Measurements from ENCODE around the gene ATP5PO. TPM values are rescaled to one million over a fixed set of nuclear protein-coding genes. Genes with fewer than 3 reads are reported as not detected.

The ATP5PO gene
- total RNA-seq, 1 experiment from 2014 or later = 264 TPM

- TF ChIP-seq AFF4 (CRISPR knock-in tag; IDR thresholded peaks at IDR 0.05; ENCODE audit: borderline replicate concordance) = no peak
- no peak for TF ChIP-seq ZNF671 (CRISPR knock-in tag; IDR thresholded peaks at IDR 0.05)
- no peak for TF ChIP-seq SP1 (CRISPR knock-in tag; conservative IDR thresholded peaks at IDR 0.05)
- no peak for TF ChIP-seq GRHL2 (CRISPR knock-in tag; IDR thresholded peaks at IDR 0.05; ENCODE audit: insufficient replicate concordance, severe bottlenecking)
- TF ChIP-seq ZNF423 (CRISPR knock-in tag; IDR thresholded peaks at IDR 0.05) = no peak
- TF ChIP-seq E2F5 (CRISPR knock-in tag; IDR thresholded peaks at IDR 0.05) = no peak
- TF ChIP-seq MYBL2 (CRISPR knock-in tag; IDR thresholded peaks at IDR 0.05) = no peak
- TF ChIP-seq CTCF (IDR thresholded peaks at IDR 0.05) = no peak
- TF ChIP-seq ATF3 (CRISPR knock-in tag; conservative IDR thresholded peaks at IDR 0.05) = no peak
- no peak for TF ChIP-seq CREM (CRISPR knock-in tag; IDR thresholded peaks at IDR 0.05)
- TF ChIP-seq NFYB (CRISPR knock-in tag; conservative IDR thresholded peaks at IDR 0.05; ENCODE audit: low read depth) = no peak
- no peak for TF ChIP-seq ZNF138 (CRISPR knock-in tag; conservative IDR thresholded peaks at IDR 0.05)
- no peak for TF ChIP-seq GTF2I (CRISPR knock-in tag; conservative IDR thresholded peaks at IDR 0.05)
- no peak for TF ChIP-seq CDX4 (CRISPR knock-in tag; IDR thresholded peaks at IDR 0.05; ENCODE audit: borderline replicate concordance)
Measured at GRCh38 chr21:33964706-33965325, 49.2 kb upstream of the ATP5PO start (continued).

- ChIA-PET CTCF (no interaction called here), POLR2A (no interaction called here)
- no peak overlapping the region for H3K27ac Mint-ChIP-seq
- no peaks in the 10 kb centered on the region for H3K27me3 Mint-ChIP-seq (ENCODE audit: low read depth)
- H3K9me3 Mint-ChIP-seq = peaks cover 28% of the 10 kb centered on the region
- DNase-seq (ENCODE audit: low spot score) = no peak
- ATAC-seq = no peak
- no peak for TF ChIP-seq USF1 (CRISPR knock-in tag; IDR thresholded peaks at IDR 0.05)
- no peak for TF ChIP-seq ERG (CRISPR knock-in tag; IDR thresholded peaks at IDR 0.05)
- TF ChIP-seq IRF1 (CRISPR knock-in tag; IDR thresholded peaks at IDR 0.05) = no peak
- no peak for TF ChIP-seq ZNF232 (CRISPR knock-in tag; IDR thresholded peaks at IDR 0.05)
- TF ChIP-seq ZNF219 (CRISPR knock-in tag; IDR thresholded peaks at IDR 0.05; ENCODE audit: borderline replicate concordance) = no peak
- peaks cover 9% of the 10 kb centered on the region for H3K4me1 Mint-ChIP-seq
- no peak overlapping the region for H3K4me3 Mint-ChIP-seq
- H3K36me3 Mint-ChIP-seq = peaks cover 30% of the 10 kb centered on the region
Measured at GRCh38 chr21:33963848-33964555, 48.4 kb upstream of the ATP5PO start.

Data from WTC11 (cell line).